ENCODE data around the gene SEMA3B.

GRCh38 chr3:50275996-50276761 is 7.2 kb downstream of the SEMA3B start:
- no peak for TF ChIP-seq CTCF (conservative IDR thresholded peaks at IDR 0.05; ENCODE audit: low read depth in 2 of 2)
- no peak for TF ChIP-seq EZH2phosphoT487 (IDR thresholded peaks at IDR 0.05; ENCODE audit: unreplicated experiment)
- TF ChIP-seq EZH2 (IDR thresholded peaks at IDR 0.05; ENCODE audit: low read depth, unreplicated experiment), result no peak
- peak; percentile 40; the same call in 1 of the 2 replicates for TF ChIP-seq POLR2AphosphoS5 (IDR thresholded peaks at IDR 0.05; ENCODE audit: low read depth)
- peak; percentile 75 for TF ChIP-seq CREB1 (CRISPR knock-in tag; IDR thresholded peaks at IDR 0.05; ENCODE audit: low read depth)
- no peak for TF ChIP-seq ZNF331 (CRISPR knock-in tag; IDR thresholded peaks at IDR 0.05; ENCODE audit: low read depth)
- TF ChIP-seq REST (IDR thresholded peaks at IDR 0.05; ENCODE audit: unreplicated experiment), result no peak
- no peak for TF ChIP-seq ZNF114 (CRISPR knock-in tag; IDR thresholded peaks at IDR 0.05)
- no peak for TF ChIP-seq ZNF462 (CRISPR knock-in tag; IDR thresholded peaks at IDR 0.05)
- no peak for TF ChIP-seq JUNB (IDR thresholded peaks at IDR 0.05; ENCODE audit: unreplicated experiment)
- no peak for TF ChIP-seq NANOG (IDR thresholded peaks at IDR 0.05; ENCODE audit: borderline replicate concordance)
- TF ChIP-seq ETS1 (IDR thresholded peaks at IDR 0.05), result no peak
- TF ChIP-seq STAT1 (IDR thresholded peaks at IDR 0.05; ENCODE audit: unreplicated experiment), result no peak
